OCI-M2 (cell line): ENCODE results near the gene FRAS1.
"Not testable (repeated sequence)": the region's sequence is repeated elsewhere in the genome, so short reads cannot be mapped to it uniquely, and the experiment has no call there.

Source experiments
- DNase-seq: peaks from one replicate; lab custom pipeline; 2025; ENCODE audit not compliant: unreplicated experiment; lab: John Stamatoyannopoulos, UW

FRAS1 gene

GRCh38 chr4:78423790-78424189 is 366.7 kb downstream of the FRAS1 start:
- no peak for DNase-seq

GRCh38 chr4:78424461-78424860 is 367.3 kb downstream of the FRAS1 start:
- DNase-seq: no peak

- DNase-seq: no peak
These were observed 369.8 kb downstream of the FRAS1 start for GRCh38 chr4:78426972-78427371.

- DNase-seq: no peak
These were observed 371.9 kb downstream of the FRAS1 start for GRCh38 chr4:78428996-78429395.

GRCh38 chr4:78432896-78433295 is 375.8 kb downstream of the FRAS1 start:
- DNase-seq: no peak

GRCh38 chr4:78437608-78438088 is 380.5 kb downstream of the FRAS1 start:
- DNase-seq: no peak

GRCh38 chr4:78439328-78439727 is 382.2 kb downstream of the FRAS1 start:
- no peak for DNase-seq

GRCh38 chr4:78441756-78442155 is 384.6 kb downstream of the FRAS1 start:
- DNase-seq: no peak

- DNase-seq: no peak
These were observed 389.5 kb downstream of the FRAS1 start for GRCh38 chr4:78446619-78447018.

GRCh38 chr4:78451407-78451806 is 394.3 kb downstream of the FRAS1 start:
- no peak for DNase-seq

- DNase-seq: no peak
These were observed 396.9 kb downstream of the FRAS1 start for GRCh38 chr4:78454016-78454415.

- no peak for DNase-seq
These were observed 400.6 kb downstream of the FRAS1 start for GRCh38 chr4:78457751-78458150.

- no peak for DNase-seq
These were observed 402.2 kb downstream of the FRAS1 start for GRCh38 chr4:78459327-78459726.

- DNase-seq: no peak
These were observed 403.2 kb downstream of the FRAS1 start for GRCh38 chr4:78460368-78460767.

- no peak for DNase-seq
These were observed 407.1 kb downstream of the FRAS1 start for GRCh38 chr4:78464265-78464664.

- DNase-seq: not testable (repeated sequence)
These were observed 410.1 kb downstream of the FRAS1 start for GRCh38 chr4:78467223-78467622.

GRCh38 chr4:78468272-78468671 is 411.1 kb downstream of the FRAS1 start:
- no peak for DNase-seq

- no peak for DNase-seq
These were observed 419.1 kb downstream of the FRAS1 start for GRCh38 chr4:78476108-78476704.

GRCh38 chr4:78477276-78477675 is 420.2 kb downstream of the FRAS1 start:
- no peak for DNase-seq

GRCh38 chr4:78478523-78478922 is 421.4 kb downstream of the FRAS1 start:
- DNase-seq: no peak

GRCh38 chr4:78480286-78480685 is 423.2 kb downstream of the FRAS1 start:
- DNase-seq: no peak

- DNase-seq: no peak
These were observed 424.1 kb downstream of the FRAS1 start for GRCh38 chr4:78481180-78481579.

GRCh38 chr4:78482281-78482680 is 425.2 kb downstream of the FRAS1 start:
- DNase-seq: no peak
